K562 (cell line): Measurements from ENCODE around the gene ARHGAP22. TPM values are rescaled to one million over a fixed set of nuclear protein-coding genes. Genes with fewer than 3 reads are reported as not detected.

Source experiments
- ATAC-seq: fragments of 200-7000 bp; cut with Tn5 transposase; 3 replicates; pipeline ENCODE4 v1.9.1; 2020; ENCODE audit warnings: moderate library complexity
- BruUV-seq: library from RNA; stranded (reverse); fragments of 400-500 nt; replicated peaks from 2 replicates; lab custom pipeline; 2021; lab: Mats Ljungman, UMichigan
- CTCF ChIA-PET: fragments of 300-600 bp; formaldehyde crosslinking; extraction: SDS; loops from one replicate; lab custom pipeline; 2021; ENCODE audit warnings: low intra/inter-chr PET ratio; lab: Yijun Ruan, JAX
- POLR2A ChIA-PET: fragments of 300-600, 350-650 bp; sonication (Branson Sonifier 250); formaldehyde crosslinking; extraction: SDS; loops from one replicate; lab custom pipeline; 2021; ENCODE audit warnings: antibody characterized with exemption, inconsistent platforms; lab: Yijun Ruan, JAX
- DNase-seq, 4 experiments: peaks; one replicate each; pipeline versions ENCODE4 v3.0.0 to v3.0.0-alpha.2; 2011 to 2018; ENCODE audit warnings: low spot score in 3 of 4, mixed read lengths in 3 of 4; ENCODE audit errors: extremely low read depth in 1 of 4
- FAIRE-seq: peaks from 2 replicates; lab custom pipeline; 2011; peaks lifted over from hg19 to GRCh38; lab: Jason Lieb, UNC
- H2AFZ ChIP-seq: 2 replicates; pipeline ENCODE4 v1.6.0; 2011; ENCODE audit warnings: low read depth, low read length, control low read depth, inconsistent platforms
- H3K27ac ChIP-seq: fragments of 200-600 bp; 3 replicates; pipeline ENCODE4 v1.8.0; 2011; ENCODE audit warnings: low read depth, mild to moderate bottlenecking, control low read depth, inconsistent platforms, low read length, moderate library complexity, mixed read lengths; ENCODE audit errors: extremely low read depth
- H3K27me3 ChIP-seq, 2 experiments: fragments of 300-600 bp in 1 of 2; 2 replicates in 1 of 2; 3 replicates in 1 of 2; pipeline versions ENCODE4 v1.6.0 to v1.8.0; 2011; ENCODE audit warnings: inconsistent platforms in 2 of 2, low read length in 2 of 2, mild to moderate bottlenecking in 1 of 2, mixed read lengths in 1 of 2, moderate library complexity in 1 of 2; ENCODE audit not compliant: control insufficient read depth in 2 of 2, insufficient read depth in 2 of 2
- H3K36me3 ChIP-seq: fragments of 300-600 bp; 3 replicates; pipeline ENCODE4 v1.8.0; 2011; ENCODE audit warnings: mild to moderate bottlenecking, low read length, inconsistent platforms; ENCODE audit not compliant: control insufficient read depth, insufficient read depth
- H3K4me1 ChIP-seq, 2 experiments: fragments of 200-600 bp in 1 of 2; replicated peaks in 1 of 2; 2 replicates in 1 of 2; 3 replicates in 1 of 2; pipeline versions ENCODE4 v1.5.1 to v1.8.0; 2011; ENCODE audit warnings: inconsistent platforms in 2 of 2, low read length in 2 of 2, mild to moderate bottlenecking in 1 of 2, mixed read lengths in 1 of 2, moderate library complexity in 1 of 2; ENCODE audit not compliant: control insufficient read depth in 2 of 2, insufficient read depth in 2 of 2
- H3K4me2 ChIP-seq: 2 replicates; pipeline ENCODE4 v1.6.1; 2011; ENCODE audit warnings: low read length, control low read depth, inconsistent platforms, mixed read lengths; ENCODE audit not compliant: insufficient read depth
- H3K4me3 ChIP-seq: fragments of 200-600 bp; sonication (generic), shearing (Covaris generic); 2 replicates; pipeline ENCODE4 v1.5.1; 2016; ENCODE audit warnings: control low read depth, inconsistent platforms
- H3K79me2 ChIP-seq: fragments of 200-600 bp; 3 replicates; pipeline ENCODE4 v1.8.0; 2011; ENCODE audit warnings: low read length, inconsistent platforms; ENCODE audit not compliant: control insufficient read depth, insufficient read depth
- H3K9ac ChIP-seq, 2 experiments: 2 replicates each; pipeline versions ENCODE4 v1.6.0 to v1.6.1; 2011; ENCODE audit warnings: low read depth in 2 of 2, low read length in 2 of 2, control low read depth in 1 of 2, inconsistent platforms in 1 of 2, mild to moderate bottlenecking in 1 of 2, mixed read lengths in 1 of 2; ENCODE audit not compliant: insufficient read depth in 1 of 2
- H3K9me1 ChIP-seq: one replicate; pipeline ENCODE4 v1.6.0; 2011; ENCODE audit warnings: inconsistent platforms, mild to moderate bottlenecking, low read length, moderate library complexity; ENCODE audit not compliant: control insufficient read depth, insufficient read depth
- H3K9me3 ChIP-seq: replicated peaks from 2 replicates; pipeline ENCODE4 v1.5.1; 2011; ENCODE audit warnings: low read depth, low read length, inconsistent platforms; ENCODE audit not compliant: control insufficient read depth, insufficient read depth
- H4K20me1 ChIP-seq: replicated peaks from 2 replicates; pipeline ENCODE4 v1.6.1; 2011; ENCODE audit warnings: low read length, inconsistent platforms, mixed read lengths; ENCODE audit not compliant: control insufficient read depth, insufficient read depth
- CBX2 ChIP-seq: fragments of 200-600 bp; sonication (generic); IDR thresholded peaks from one replicate; pipeline ENCODE4 v1.6.1; 2012; ENCODE audit warnings: mild to moderate bottlenecking, low read length, inconsistent platforms; ENCODE audit not compliant: insufficient read depth, poor library complexity, severe bottlenecking
- CCNT2 ChIP-seq: IDR thresholded peaks from 2 replicates; pipeline ENCODE4 v1.6.1; 2011; ENCODE audit warnings: borderline replicate concordance, low read depth, mild to moderate bottlenecking, moderate library complexity, mixed read lengths, low read length; ENCODE audit not compliant: insufficient read length; ENCODE audit errors: extremely low read depth
- HEY1 ChIP-seq: fragments of 250-450 bp; sonication (Bioruptor Pico); IDR thresholded peaks from 2 replicates; pipeline ENCODE4 v1.5.0; 2020; ENCODE audit warnings: mild to moderate bottlenecking, moderate library complexity, borderline replicate concordance
- HIVEP1 ChIP-seq: fragments of 250-450 bp; sonication (Bioruptor Pico); IDR thresholded peaks from 2 replicates; pipeline ENCODE4 v1.4.0; 2020; ENCODE audit warnings: mild to moderate bottlenecking
- HOXB6 ChIP-seq: fragments of 250-450 bp; sonication (Bioruptor Pico); IDR thresholded peaks from 2 replicates; pipeline ENCODE4 v1.5.1; 2022; ENCODE audit warnings: mild to moderate bottlenecking, borderline replicate concordance
- MTA3 ChIP-seq: fragments of 450-650 bp; formaldehyde crosslinking; IDR thresholded peaks from 2 replicates; pipeline ENCODE4 v1.6.1; 2017; ENCODE audit warnings: mild to moderate bottlenecking, borderline replicate concordance
- NR1H2 ChIP-seq: sonication (generic); formaldehyde crosslinking; IDR thresholded peaks from 2 replicates; pipeline ENCODE4 v1.4.0; 2020; ENCODE audit warnings: mild to moderate bottlenecking, missing genetic modification reagents
- RCOR1 ChIP-seq, 2 experiments: IDR thresholded peaks; 2 replicates each; pipeline ENCODE4 v1.6.1; 2012; ENCODE audit warnings: low read depth in 2 of 2, low read length in 2 of 2, borderline replicate concordance in 1 of 2, improper control_type of control experiment in 1 of 2
- SNRNP70 ChIP-seq: fragments of 200-400 bp; formaldehyde crosslinking; optimal IDR thresholded peaks from 2 replicates; pipeline ENCODE3; 2017; ENCODE audit warnings: low read depth, low read length
- ZNF212 ChIP-seq: fragments of 450-650 bp; formaldehyde crosslinking; IDR thresholded peaks from 2 replicates; pipeline ENCODE4 v1.4.0; 2020; ENCODE audit warnings: mild to moderate bottlenecking
- ZNF217 ChIP-seq: sonication (generic); formaldehyde crosslinking; IDR thresholded peaks from 2 replicates; pipeline ENCODE4 v1.8.0; 2022; ENCODE audit warnings: mild to moderate bottlenecking, missing genetic modification reagents
- ZNF282 ChIP-seq: sonication (generic); formaldehyde crosslinking; IDR thresholded peaks from 2 replicates; pipeline ENCODE4 v1.8.1; 2023; ENCODE audit warnings: missing genetic modification reagents
- ZNF77 ChIP-seq: fragments of 250-450 bp; sonication (Bioruptor Pico); IDR thresholded peaks from 2 replicates; pipeline ENCODE4 v1.5.0; 2020
- WGBS: fragments of 100-300 bp; shearing (Covaris generic); methylation state at CpG from one replicate; pipeline ENCODE4 v1.1.6; 2016; ENCODE audit warnings: low coverage, mixed read lengths; ENCODE audit not compliant: insufficient coverage; ENCODE audit errors: missing lambda C conversion rate; 5-methylcytosine and 5-hydroxymethylcytosine counted together
- in situ Hi-C: fragments of 300-500 bp; cut with MboI; formaldehyde crosslinking; loops from 4 replicates; pipeline ENCODE4 v1.15.0; 2018; ENCODE audit warnings: inconsistent platforms, mixed read lengths
- intact Hi-C: fragments of 100-400 bp; cut with micrococcal nuclease; formaldehyde crosslinking; loops from 2 replicates; pipeline ENCODE4 v1.14.2; 2022
- polyA plus RNA-seq, 8 experiments: library from polyadenylated mRNA; depleted of rRNA in 4 of 8; stranded (reverse) in 5 of 8; unstranded in 3 of 8; fragments of >200 nt; fragmentation: Nextera tagmentation in 2 of 8; fragmentation: Illumina TruSeq in 1 of 8; extraction: Ambion mirVana in 2 of 8; extraction: Trizol in 1 of 8; gene quantifications; 2 replicates each; pipeline versions ENCODE4 v1.2.1 to v1.2.3, GENCODE V29; 2011 to 2014; ENCODE audit warnings: inconsistent platforms in 1 of 8, missing spikeins in 1 of 8
- total RNA-seq, 7 experiments: library from RNA; depleted of rRNA in 6 of 7; stranded (reverse); fragments of >200 nt in 6 of 7; fragmentation: Illumina TruSeq in 2 of 7; extraction: Trizol in 2 of 7; gene quantifications; 2 replicates each; pipeline versions ENCODE4 v1.2.1 to v1.2.3, GENCODE V29; 2011 to 2021; ENCODE audit warnings: low replicate concordance in 1 of 7
- TF ChIP-seq, protein P1 (sequence below): fragments of 250-450 bp; sonication (Bioruptor Pico); IDR thresholded peaks from 2 replicates; pipeline ENCODE4 v1.5.0; 2021; ENCODE audit warnings: mild to moderate bottlenecking, borderline replicate concordance

Gene ARHGAP22
- total and polyA plus RNA-seq, 9 of the 15 experiments (the other 6 are each of a cell fraction or from before 2014, with no cell fraction given) = 1.3 to 28.1 (median 12.7) TPM

DNA sequence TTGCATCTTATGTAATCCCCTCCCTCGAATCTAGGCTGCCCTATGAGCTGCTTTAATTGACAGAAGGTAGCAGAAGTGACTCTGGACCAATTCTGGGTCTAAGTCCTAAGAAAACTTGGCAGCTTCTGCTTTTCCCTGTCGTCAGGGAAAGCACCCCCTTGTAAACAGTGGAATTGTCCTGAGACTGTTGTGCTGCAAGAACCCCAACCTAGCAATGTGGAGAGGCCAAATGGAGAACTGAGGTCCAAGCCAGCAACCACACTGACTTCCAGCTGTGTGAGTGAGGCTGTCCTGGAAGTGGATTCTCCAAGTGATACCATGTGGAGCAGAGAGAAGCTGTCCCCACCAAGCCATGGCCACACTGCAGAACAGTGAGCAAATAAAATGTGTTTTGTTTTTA lies 75.5 kb downstream of the ARHGAP22 start:
- Histone ChIP-seq H3K4me3 (no peak overlapping the region), H4K20me1 (no peaks in the 10 kb centered on the region), H3K9me3 (no peaks in the 10 kb centered on the region), H3K79me2 (no peaks in the 10 kb centered on the region), H3K4me2 (no peak overlapping the region), H2AFZ (no peak overlapping the region), H3K9me1 (no peaks in the 10 kb centered on the region), H3K9ac (no peak overlapping the region), H3K27ac (no peak overlapping the region), H3K4me1 (peaks cover 0 to 3% of the 10 kb centered on the region in 2 experiments; a peak in 2 of 5 replicates), H3K27me3 (0 out of 5 replicates have a peak, but pooled peaks cover 0 to 4% of the 10 kb centered on the region in 2 experiments), H3K36me3 (no peaks in the 10 kb centered on the region)
- FAIRE-seq (no peak), DNase-seq (no peak), ATAC-seq (no peak)
- intact Hi-C loops (no loop called here), in situ Hi-C loops (no loop called here)
- no TSS peak for BruUV-seq
- ChIA-PET POLR2A (interaction anchor here (1.3 kb wide), 1 partner anchor 17 kb away, joined by 3 read pairs; no protein-coding TSS in a partner anchor), CTCF (no interaction called here)
- 5% methylated on average over 2 of the region's 2 CpGs for WGBS
- TF ChIP-seq ZNF217 (no peak), HEY1 (no peak), CCNT2 (no peak), HIVEP1 (CRISPR knock-in tag) (no peak), MTA3 (no peak), NR1H2 (no peak), ZNF77 (CRISPR knock-in tag) (no peak), ZNF212 (CRISPR knock-in tag) (no peak), SNRNP70 (no peak), CBX2 (no peak), ZNF282 (CRISPR knock-in tag) (no peak), HOXB6 (CRISPR knock-in tag) (no peak), RCOR1 (IDR thresholded peaks at IDR 0.05; ENCODE audit: borderline replicate concordance in 1 of 2, low read depth in 2 of 2, low read length in 2 of 2) (no peak)
- TF ChIP-seq, protein P1, sequence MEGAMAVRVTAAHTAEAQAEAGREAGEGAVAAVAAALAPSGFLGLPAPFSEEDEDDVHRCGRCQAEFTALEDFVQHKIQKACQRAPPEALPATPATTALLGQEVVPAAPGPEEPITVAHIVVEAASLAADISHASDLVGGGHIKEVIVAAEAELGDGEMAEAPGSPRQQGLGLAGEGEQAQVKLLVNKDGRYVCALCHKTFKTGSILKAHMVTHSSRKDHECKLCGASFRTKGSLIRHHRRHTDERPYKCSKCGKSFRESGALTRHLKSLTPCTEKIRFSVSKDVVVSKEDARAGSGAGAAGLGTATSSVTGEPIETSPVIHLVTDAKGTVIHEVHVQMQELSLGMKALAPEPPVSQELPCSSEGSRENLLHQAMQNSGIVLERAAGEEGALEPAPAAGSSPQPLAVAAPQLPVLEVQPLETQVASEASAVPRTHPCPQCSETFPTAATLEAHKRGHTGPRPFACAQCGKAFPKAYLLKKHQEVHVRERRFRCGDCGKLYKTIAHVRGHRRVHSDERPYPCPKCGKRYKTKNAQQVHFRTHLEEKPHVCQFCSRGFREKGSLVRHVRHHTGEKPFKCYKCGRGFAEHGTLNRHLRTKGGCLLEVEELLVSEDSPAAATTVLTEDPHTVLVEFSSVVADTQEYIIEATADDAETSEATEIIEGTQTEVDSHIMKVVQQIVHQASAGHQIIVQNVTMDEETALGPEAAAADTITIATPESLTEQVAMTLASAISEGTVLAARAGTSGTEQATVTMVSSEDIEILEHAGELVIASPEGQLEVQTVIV (CRISPR knock-in tag) = no peak
